Epithelial cell of alveolus of lung (primary cell): Measurements from ENCODE around the gene DNMT3B. TPM values are rescaled to one million over a fixed set of nuclear protein-coding genes. Genes with fewer than 3 reads are reported as not detected.

ENCODE experiments used
- total RNA-seq: library from RNA; depleted of rRNA; stranded (reverse); fragments of >200 nt; gene quantifications from 2 replicates; pipeline ENCODE4 v1.2.1, GENCODE V29; 2015

The DNMT3B gene
- total RNA-seq, result 1.9 and 2.3 TPM in 2 replicates

GRCh38 chr20:32761831-32762753 is at the start of gene DNMT3B:
Gene DNMT3B (plus strand): TSS chr20:32762385. CDS start chr20:32780324, 17,939 bp downstream.

GRCh38 chr20:32743237-32744112 is 18.7 kb upstream of the DNMT3B start, which contains the start of gene COMMD7:
Gene COMMD7 (minus strand): TSS chr20:32743467. CDS start chr20:32743391, 76 bp downstream.

Other genes with a start within 250 kb of the DNMT3B start
- 16.0 and 24.5 TPM in 2 replicates for gene NOL4L, start 177.1 kb upstream of the DNMT3B start, total RNA-seq
- not detected in 2 replicates for gene C20orf203, start 88.4 kb upstream of the DNMT3B start, total RNA-seq
- 24.5 and 40.9 TPM in 2 replicates for gene COMMD7, start 18.9 kb upstream of the DNMT3B start, total RNA-seq
- gene MAPRE1, start 57.6 kb downstream of the DNMT3B start, total RNA-seq, result 64.4 and 100 TPM in 2 replicates
- gene EFCAB8, start 96.5 kb downstream of the DNMT3B start, total RNA-seq, result under 0.01 TPM in 1 of 2 replicates, not detected in the other
- not detected in 2 replicates for gene SUN5, start 242.0 kb downstream of the DNMT3B start, total RNA-seq
- not detected in 2 replicates for gene BPIFB2, start 245.3 kb downstream of the DNMT3B start, total RNA-seq